HepG2 (cell line): ENCODE data around the gene TFEB. TPM values are rescaled to one million over a fixed set of nuclear protein-coding genes. Genes with fewer than 3 reads are reported as not detected.

Experiments used
- CBX5 ChIP-seq: sonication (generic); formaldehyde crosslinking; IDR thresholded peaks from 2 replicates; pipeline ENCODE4 v1.4.0; 2020; ENCODE audit warnings: missing genetic modification reagents, borderline replicate concordance
- CCAR2 ChIP-seq: fragments of 200-400 bp; formaldehyde crosslinking; optimal IDR thresholded peaks from 2 replicates; pipeline ENCODE3; 2018; ENCODE audit warnings: low read depth, mild to moderate bottlenecking, low read length, moderate library complexity
- GABPB1 ChIP-seq: IDR thresholded peaks from 2 replicates; pipeline ENCODE4 v1.6.1; 2016; ENCODE audit warnings: mild to moderate bottlenecking, missing genetic modification reagents, moderate library complexity, missing compliant biosample characterization
- KDM4B ChIP-seq: sonication (generic); formaldehyde crosslinking; IDR thresholded peaks from 2 replicates; pipeline ENCODE4 v1.4.0; 2020; ENCODE audit warnings: missing genetic modification reagents
- TFDP1 ChIP-seq: IDR thresholded peaks from 2 replicates; pipeline ENCODE4 v1.6.1; 2016; ENCODE audit warnings: missing compliant biosample characterization, missing genetic modification reagents, borderline replicate concordance
- THRA ChIP-seq: sonication (generic); formaldehyde crosslinking; IDR thresholded peaks from 2 replicates; pipeline ENCODE4 v1.4.0; 2020; ENCODE audit warnings: missing genetic modification reagents, borderline replicate concordance
- YY1 ChIP-seq: IDR thresholded peaks from 2 replicates; pipeline ENCODE4 v1.6.1; 2011; ENCODE audit warnings: low read length, low read depth, moderate library complexity, mild to moderate bottlenecking; ENCODE audit not compliant: insufficient read depth, insufficient replicate concordance
- ZBTB43 ChIP-seq: sonication (generic); formaldehyde crosslinking; conservative IDR thresholded peaks from 2 replicates; pipeline ENCODE4 v1.4.0; 2020; ENCODE audit warnings: missing genetic modification reagents
- ZKSCAN1 ChIP-seq: fragments of 150-350 bp; IDR thresholded peaks from 2 replicates; pipeline ENCODE4 v1.6.1; 2014; ENCODE audit warnings: low read length
- ZNF142 ChIP-seq: sonication (generic); formaldehyde crosslinking; IDR thresholded peaks from 2 replicates; pipeline ENCODE4 v1.4.0; 2020; ENCODE audit warnings: missing genetic modification reagents
- ZNF446 ChIP-seq: sonication (generic); formaldehyde crosslinking; IDR thresholded peaks from 2 replicates; pipeline ENCODE4 v1.5.0; 2020; ENCODE audit warnings: mild to moderate bottlenecking, missing genetic modification reagents
- ZNF510 ChIP-seq: sonication (generic); formaldehyde crosslinking; IDR thresholded peaks from 2 replicates; pipeline ENCODE4 v1.4.0; 2020; ENCODE audit warnings: low read depth, mild to moderate bottlenecking, missing genetic modification reagents
- ZNF576 ChIP-seq: sonication (generic); formaldehyde crosslinking; IDR thresholded peaks from 2 replicates; pipeline ENCODE4 v1.4.0; 2020; ENCODE audit warnings: mild to moderate bottlenecking, missing genetic modification reagents
- ZNF615 ChIP-seq: sonication (generic); formaldehyde crosslinking; IDR thresholded peaks from 2 replicates; pipeline ENCODE4 v1.5.0; 2020; ENCODE audit warnings: mild to moderate bottlenecking, missing genetic modification reagents, borderline replicate concordance
- ZNF672 ChIP-seq: sonication (generic); formaldehyde crosslinking; IDR thresholded peaks from 2 replicates; pipeline ENCODE4 v1.8.1; 2022; ENCODE audit warnings: missing genetic modification reagents
- ZNF746 ChIP-seq: sonication (generic); formaldehyde crosslinking; IDR thresholded peaks from 2 replicates; pipeline ENCODE4 v1.8.0; 2022; ENCODE audit warnings: mild to moderate bottlenecking, missing genetic modification reagents
- ZNF747 ChIP-seq: sonication (generic); formaldehyde crosslinking; IDR thresholded peaks from 2 replicates; pipeline ENCODE4 v1.8.1; 2023; ENCODE audit warnings: missing genetic modification reagents, mild to moderate bottlenecking, borderline replicate concordance
- polyA plus RNA-seq, 8 experiments: library from polyadenylated mRNA; depleted of rRNA in 3 of 8; stranded (reverse) in 7 of 8; unstranded in 1 of 8; fragments of >200 nt; fragmentation: Illumina TruSeq in 4 of 8; extraction: Trizol in 4 of 8; gene quantifications; 2 replicates each; pipeline versions ENCODE4 v1.2.1 to v1.2.3, GENCODE V29; 2011 to 2016; ENCODE audit warnings: low read depth in 4 of 8, missing spikeins in 1 of 8, mixed read lengths in 1 of 8; ENCODE audit not compliant: insufficient read depth in 1 of 8
- total RNA-seq, 5 experiments: library from RNA; depleted of rRNA; stranded (reverse); fragments of >200 nt; fragmentation: Illumina TruSeq; extraction: Trizol; gene quantifications; 2 replicates each; pipeline ENCODE4 v1.2.3, GENCODE V29; 2016; ENCODE audit warnings: low read depth in 1 of 5

TFEB gene
- total and polyA plus RNA-seq, 2 of the 13 experiments (the other 11 are each of a cell fraction or from before 2014, with no cell fraction given), result 13.3 to 18.7 TPM

- TF ChIP-seq TFDP1 (CRISPR knock-in tag) (peak; percentile 21; the same call in 1 of the 2 replicates), ZBTB43 (no peak), ZNF510 (CRISPR knock-in tag) (peak; percentile 74; the same call in 1 of the 2 replicates), ZNF747 (CRISPR knock-in tag) (peak; percentile 79; the same call in 1 of the 2 replicates), ZNF746 (CRISPR knock-in tag) (no peak), ZNF672 (CRISPR knock-in tag) (no peak), KDM4B (CRISPR knock-in tag) (peak; percentile 92), ZNF142 (CRISPR knock-in tag) (peak; percentile 59; the same call in 1 of the 2 replicates), ZKSCAN1 (no peak), GABPB1 (CRISPR knock-in tag) (peak; percentile 91), CBX5 (CRISPR knock-in tag) (peak; percentile 89), ZNF446 (CRISPR knock-in tag) (no peak), CCAR2 (peak; percentile 79), ZNF576 (no peak), THRA (CRISPR knock-in tag) (peak; percentile 63), ZNF615 (CRISPR knock-in tag) (no peak), YY1 (peak; percentile 86)
Measured at GRCh38 chr6:41779788-41780550, 44.6 kb upstream of the TFEB start, which contains the start of gene FRS3 (continued).
